ENCODE measurements around the gene BCKDK. TPM values are rescaled to one million over a fixed set of nuclear protein-coding genes. Genes with fewer than 3 reads are reported as not detected.

The BCKDK gene
- total and polyA plus RNA-seq, 2 of the 8 experiments (the other 6 are each of a cell fraction or from before 2014, with no cell fraction given): 49.6 to 77.1 TPM

- Histone ChIP-seq H3K4me1 (replicated peaks in 1 of 4; ENCODE audit: control insufficient read depth in 3 of 4, insufficient read depth in 4 of 4, low read length in 3 of 4) (peaks cover 0 to 5% (median 2%) of the 10 kb centered on the region in 4 experiments; a peak in 1 of 7 replicates), H3K56ac (replicated peaks; ENCODE audit: insufficient read length, low read depth, low read length) (no peak overlapping the region), H3K4me3 (ENCODE audit: extremely low read depth in 1 of 4, insufficient read depth in 2 of 4, low read depth in 3 of 4, low read length in 4 of 4) (no peak overlapping the region), H3K36me3 (ENCODE audit: control insufficient read depth in 2 of 4, insufficient read depth in 4 of 4, low read length in 3 of 4) (peaks cover 2 to 18% (median 12%) of the 10 kb centered on the region in 4 experiments; a peak in 5 of 8 replicates), H2AFZ (ENCODE audit: low read length) (no peak overlapping the region), H3K27me3 (replicated peaks in 1 of 4; ENCODE audit: control insufficient read depth in 3 of 4, extremely low read depth in 1 of 4, insufficient read depth in 3 of 4, low read length in 3 of 4) (no peaks in the 10 kb centered on the region), H3K18ac (ENCODE audit: extremely low read depth, low read length) (no peak overlapping the region), H3K23me2 (ENCODE audit: low read depth, low read length) (peaks cover 8% of the 10 kb centered on the region), H4K91ac (replicated peaks; ENCODE audit: insufficient read length, low read length) (no peak overlapping the region), H3K79me1 (ENCODE audit: low read depth, low read length) (no peaks in the 10 kb centered on the region; the same call in 1 of the 2 replicates), H2BK20ac (ENCODE audit: low read length) (no peak overlapping the region), H3K27ac (ENCODE audit: low read depth, low read length) (no peak overlapping the region), H2BK5ac (ENCODE audit: low read depth, low read length) (no peak overlapping the region), H3K9me3 (ENCODE audit: insufficient read depth in 2 of 2, low read depth in 1 of 2, low read length in 1 of 2) (no peaks in the 10 kb centered on the region), H3K23ac (ENCODE audit: insufficient read length) (no peak overlapping the region), H3K4me2 (ENCODE audit: insufficient read depth in 1 of 2, low read depth in 2 of 2, low read length in 2 of 2) (no peak overlapping the region), H2BK12ac (ENCODE audit: low read depth, low read length) (no peak overlapping the region), H2BK120ac (replicated peaks; ENCODE audit: low read depth, low read length) (no peak overlapping the region), H4K20me1 (replicated peaks in 1 of 2; ENCODE audit: control insufficient read depth in 1 of 2, insufficient read depth in 2 of 2, low read length in 2 of 2) (no peaks in the 10 kb centered on the region), H2BK15ac (ENCODE audit: low read length) (no peak overlapping the region), H2AK5ac (ENCODE audit: low read depth, low read length) (no peak overlapping the region), H3K4ac (replicated peaks; ENCODE audit: insufficient read length, low read depth, low read length) (no peak overlapping the region), H3K14ac (ENCODE audit: insufficient read length) (no peak overlapping the region), H4K8ac (ENCODE audit: extremely low read depth, insufficient read depth, low read length) (no peak overlapping the region), H4K5ac (ENCODE audit: insufficient read length, low read depth, low read length) (no peak overlapping the region), H3K9ac (replicated peaks in 1 of 4; ENCODE audit: extremely low read depth in 1 of 4, low read depth in 3 of 4, low read length in 3 of 4) (no peak overlapping the region), H3K79me2 (ENCODE audit: control insufficient read depth in 1 of 2, insufficient read depth in 2 of 2, low read length in 2 of 2) (no peaks in the 10 kb centered on the region)
- 91% methylated on average over 26 of the region's 26 CpGs; no CpG with 5 or more reads in 1 of the 2 experiments for WGBS, 2 experiments (ENCODE audit: extremely low coverage in 1 of 2, insufficient coverage in 1 of 2, insufficient read length in 1 of 2, insufficient replicate concordance in 2 of 2, low coverage in 1 of 2, low lambda C conversion rate in 2 of 2, missing lambda C conversion rate in 1 of 2)
- no peak for DNase-seq (ENCODE audit: low read depth in 1 of 2, low spot score in 2 of 2)
- no peak for FAIRE-seq
- POLR2A ChIA-PET (ENCODE audit: partially characterized antibody): interaction anchor here (1.2 to 29.9 kb wide), 6 partner anchors 7 to 84 kb away, joined by 3 to 713 read pairs (median 8); partner anchors contain the start of genes KAT8, PRSS36 and PRSS8
- CTCF ChIA-PET (ENCODE audit: partially characterized antibody): interaction anchor here (1.0 to 3.1 kb wide), 2 partner anchors 9 to 32 kb away, joined by 3 to 8 read pairs; no protein-coding TSS in a partner anchor
- no peak for TF ChIP-seq NRF1 (IDR thresholded peaks at IDR 0.05; ENCODE audit: low read depth, low read length)
- no peak for TF ChIP-seq SRF (IDR thresholded peaks at IDR 0.05; ENCODE audit: low read depth, low read length)
- no peak for TF ChIP-seq GABPA (IDR thresholded peaks at IDR 0.05; ENCODE audit: borderline replicate concordance, insufficient read depth, low read length)
- TF ChIP-seq BCL11A (IDR thresholded peaks at IDR 0.05; ENCODE audit: low read depth in 2 of 2, low read length in 2 of 2): no peak
- TF ChIP-seq USF2 (IDR thresholded peaks at IDR 0.05; ENCODE audit: low read length): no peak
- no peak for TF ChIP-seq BRCA1 (IDR thresholded peaks at IDR 0.05; ENCODE audit: low read depth, low read length)
- TF ChIP-seq ATF2 (IDR thresholded peaks at IDR 0.05; ENCODE audit: low read length): no peak
- no peak for TF ChIP-seq SAP30 (IDR thresholded peaks at IDR 0.05; ENCODE audit: insufficient read depth, insufficient replicate concordance, low read length)
Measured at GRCh38 chr16:31110106-31111034, 2.2 kb downstream of the BCKDK start.
